ENCODE results near the gene SRSF5. TPM values are rescaled to one million over a fixed set of nuclear protein-coding genes. Genes with fewer than 3 reads are reported as not detected.

The SRSF5 gene
- total RNA-seq, 1 donor from 2014 or later, result 156 TPM

Other genes with a start within 250 kb of the SRSF5 start
- not detected for gene CCDC177, start 192.3 kb upstream of the SRSF5 start, total RNA-seq
- 21.4 TPM for gene SUSD6, start 155.5 kb upstream of the SRSF5 start, total RNA-seq
- not detected for gene SLC10A1, start 30.1 kb downstream of the SRSF5 start, total RNA-seq
- gene SMOC1, start 112.3 kb downstream of the SRSF5 start, total RNA-seq, result 0.45 TPM